Kidney epithelial cell (primary cell): ENCODE results near the gene OBP2A. TPM values are rescaled to one million over a fixed set of nuclear protein-coding genes. Genes with fewer than 3 reads are reported as not detected.

Experiments used
- DNase-seq: peaks from one replicate; pipeline ENCODE4 v3.0.0-alpha.2; 2010; ENCODE audit warnings: low read depth
- H3K27me3 ChIP-seq: 2 replicates; pipeline ENCODE4 v1.6.0; 2011; ENCODE audit warnings: low read length; ENCODE audit not compliant: control insufficient read depth, insufficient read depth
- H3K36me3 ChIP-seq: 2 replicates; pipeline ENCODE4 v1.5.1; 2011; ENCODE audit warnings: low read length; ENCODE audit not compliant: control insufficient read depth, insufficient read depth
- H3K4me3 ChIP-seq: 2 replicates; pipeline ENCODE4 v1.5.1; 2011; ENCODE audit warnings: low read depth, mild to moderate bottlenecking, control low read depth, low read length
- CTCF ChIP-seq: IDR thresholded peaks from 2 replicates; pipeline ENCODE4 v1.5.1; 2011; ENCODE audit warnings: mild to moderate bottlenecking, moderate library complexity, low read length, control low read depth, inconsistent platforms; ENCODE audit not compliant: insufficient read depth, poor library complexity, severe bottlenecking
- total RNA-seq: library from RNA; depleted of rRNA; stranded (reverse); fragments of >200 nt; gene quantifications from 2 replicates; pipeline ENCODE4 v1.2.3, GENCODE V29; 2015

OBP2A gene
- total RNA-seq, 1 donor from 2014 or later, result not detected

GRCh38 chr9:135521608-135522095 lies 24.3 kb upstream of the OBP2A start:
- peaks cover 2% of the 10 kb centered on the region for H3K27me3 ChIP-seq
- no peak for DNase-seq
- no peaks in the 10 kb centered on the region for H3K36me3 ChIP-seq
- TF ChIP-seq CTCF, result no peak
- no peak overlapping the region for H3K4me3 ChIP-seq

GRCh38 chr9:135522137-135522877 lies 23.6 kb upstream of the OBP2A start:
- no peak for DNase-seq
- Histone ChIP-seq H3K4me3 (no peak overlapping the region), H3K36me3 (no peaks in the 10 kb centered on the region), H3K27me3 (peaks cover 2% of the 10 kb centered on the region)
- no peak for TF ChIP-seq CTCF

GRCh38 chr9:135522931-135523330 lies 23.0 kb upstream of the OBP2A start:
- DNase-seq, result no peak
- no peak for TF ChIP-seq CTCF
- Histone ChIP-seq H3K4me3 (no peak overlapping the region), H3K36me3 (no peaks in the 10 kb centered on the region), H3K27me3 (peaks cover 2% of the 10 kb centered on the region)

GRCh38 chr9:135523521-135524129 lies 22.3 kb upstream of the OBP2A start:
- Histone ChIP-seq H3K36me3 (no peaks in the 10 kb centered on the region), H3K4me3 (no peak overlapping the region), H3K27me3 (peaks cover 2% of the 10 kb centered on the region)
- TF ChIP-seq CTCF, result no peak
- no peak for DNase-seq

- H3K27me3 ChIP-seq, result peaks cover 2% of the 10 kb centered on the region
- H3K36me3 ChIP-seq, result no peaks in the 10 kb centered on the region
- DNase-seq, result no peak
- no peak overlapping the region for H3K4me3 ChIP-seq
- TF ChIP-seq CTCF, result no peak
Observed at GRCh38 chr9:135524130-135524861, 21.6 kb upstream of the OBP2A start.
